Chondrocyte (in vitro differentiated cells): ENCODE data around the gene HLA-DMB. TPM values are rescaled to one million over a fixed set of nuclear protein-coding genes. Genes with fewer than 3 reads are reported as not detected.
A peak's percentile ranks its signal among the peaks of the same experiment; 100 is the strongest.

Source experiments
- DNase-seq: peaks from one replicate; pipeline ENCODE4 v3.0.0; 2021; ENCODE audit warnings: mixed read lengths, low spot score
- H3K27ac Mint-ChIP-seq: one replicate; pipeline ENCODE4 v1.8.0; 2021; ENCODE audit warnings: mild to moderate bottlenecking, moderate library complexity, mixed read lengths; ENCODE audit not compliant: unreplicated experiment
- H3K27me3 Mint-ChIP-seq: 2 replicates; pipeline ENCODE4 v1.8.0; 2021; ENCODE audit warnings: low read depth, mixed read lengths
- H3K36me3 Mint-ChIP-seq: 2 replicates; pipeline ENCODE4 v1.8.0; 2021; ENCODE audit warnings: low read depth, mixed read lengths
- H3K4me1 Mint-ChIP-seq: 2 replicates; pipeline ENCODE4 v1.8.0; 2021; ENCODE audit warnings: low read depth, mild to moderate bottlenecking, mixed read lengths
- H3K4me3 Mint-ChIP-seq: one replicate; pipeline ENCODE4 v1.8.0; 2021; ENCODE audit warnings: mild to moderate bottlenecking, moderate library complexity, mixed read lengths; ENCODE audit not compliant: unreplicated experiment
- H3K9me3 Mint-ChIP-seq: 2 replicates; pipeline ENCODE4 v1.8.0; 2021; ENCODE audit warnings: low read depth, mixed read lengths
- long read RNA-seq: library from polyadenylated mRNA; stranded (forward); transcript quantifications from one replicate; pipeline ENCODE4 v2.0.0, GENCODE V29; 2021
- total RNA-seq: library from RNA; stranded (reverse); gene quantifications from 3 replicates; pipeline ENCODE4 v1.2.1, GENCODE V29; 2021
- TF ChIP-seq, protein P1 (sequence below): fragments of 200-600 bp; sonication (generic); IDR thresholded peaks from 2 replicates; pipeline ENCODE4 v1.5.0; 2021; ENCODE audit warnings: antibody characterized with exemption, mild to moderate bottlenecking, moderate library complexity

The HLA-DMB gene
- not detected in 3 replicates for total RNA-seq
- long read RNA-seq, result 0 reads

GRCh38 chr6:32940656-32941213 is at the start of gene HLA-DMB:
Gene HLA-DMB, minus strand, starts transcription at chr6:32941028. Its CDS starts 221 bp downstream, at chr6:32940807.
- TF ChIP-seq, protein P1, sequence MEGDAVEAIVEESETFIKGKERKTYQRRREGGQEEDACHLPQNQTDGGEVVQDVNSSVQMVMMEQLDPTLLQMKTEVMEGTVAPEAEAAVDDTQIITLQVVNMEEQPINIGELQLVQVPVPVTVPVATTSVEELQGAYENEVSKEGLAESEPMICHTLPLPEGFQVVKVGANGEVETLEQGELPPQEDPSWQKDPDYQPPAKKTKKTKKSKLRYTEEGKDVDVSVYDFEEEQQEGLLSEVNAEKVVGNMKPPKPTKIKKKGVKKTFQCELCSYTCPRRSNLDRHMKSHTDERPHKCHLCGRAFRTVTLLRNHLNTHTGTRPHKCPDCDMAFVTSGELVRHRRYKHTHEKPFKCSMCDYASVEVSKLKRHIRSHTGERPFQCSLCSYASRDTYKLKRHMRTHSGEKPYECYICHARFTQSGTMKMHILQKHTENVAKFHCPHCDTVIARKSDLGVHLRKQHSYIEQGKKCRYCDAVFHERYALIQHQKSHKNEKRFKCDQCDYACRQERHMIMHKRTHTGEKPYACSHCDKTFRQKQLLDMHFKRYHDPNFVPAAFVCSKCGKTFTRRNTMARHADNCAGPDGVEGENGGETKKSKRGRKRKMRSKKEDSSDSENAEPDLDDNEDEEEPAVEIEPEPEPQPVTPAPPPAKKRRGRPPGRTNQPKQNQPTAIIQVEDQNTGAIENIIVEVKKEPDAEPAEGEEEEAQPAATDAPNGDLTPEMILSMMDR, result no peak
- H3K4me3 Mint-ChIP-seq, result peak within 1 kb of the TSS; percentile 59
- H3K27me3 Mint-ChIP-seq, result peaks cover 48% of the 10 kb centered on the region
- H3K36me3 Mint-ChIP-seq, result no peaks in the 10 kb centered on the region
- DNase-seq, result no peak
- no peaks in the 10 kb centered on the region for H3K9me3 Mint-ChIP-seq
- H3K4me1 Mint-ChIP-seq, result peaks cover 3% of the 10 kb centered on the region
- no peak within 1 kb of the TSS for H3K27ac Mint-ChIP-seq

- Mint-ChIP-seq H3K36me3 (peaks cover 2% of the 10 kb centered on the region), H3K4me1 (no peaks in the 10 kb centered on the region), H3K4me3 (no peak overlapping the region), H3K9me3 (peaks cover 3% of the 10 kb centered on the region), H3K27me3 (peaks cover 19% of the 10 kb centered on the region), H3K27ac (no peak overlapping the region)
- TF ChIP-seq, protein P1, result no peak
- DNase-seq, result no peak
Observed at GRCh38 chr6:32989368-32989767, 48.5 kb upstream of the HLA-DMB start.

GRCh38 chr6:32984622-32985389 is 44.0 kb upstream of the HLA-DMB start:
- Mint-ChIP-seq H3K27me3 (no peaks in the 10 kb centered on the region), H3K4me1 (peaks cover 12% of the 10 kb centered on the region), H3K4me3 (no peak overlapping the region), H3K9me3 (no peaks in the 10 kb centered on the region), H3K36me3 (peaks cover 21% of the 10 kb centered on the region), H3K27ac (peak overlapping the region; percentile 50)
- TF ChIP-seq, protein P1, result peak; percentile 95
- no peak for DNase-seq

DNA sequence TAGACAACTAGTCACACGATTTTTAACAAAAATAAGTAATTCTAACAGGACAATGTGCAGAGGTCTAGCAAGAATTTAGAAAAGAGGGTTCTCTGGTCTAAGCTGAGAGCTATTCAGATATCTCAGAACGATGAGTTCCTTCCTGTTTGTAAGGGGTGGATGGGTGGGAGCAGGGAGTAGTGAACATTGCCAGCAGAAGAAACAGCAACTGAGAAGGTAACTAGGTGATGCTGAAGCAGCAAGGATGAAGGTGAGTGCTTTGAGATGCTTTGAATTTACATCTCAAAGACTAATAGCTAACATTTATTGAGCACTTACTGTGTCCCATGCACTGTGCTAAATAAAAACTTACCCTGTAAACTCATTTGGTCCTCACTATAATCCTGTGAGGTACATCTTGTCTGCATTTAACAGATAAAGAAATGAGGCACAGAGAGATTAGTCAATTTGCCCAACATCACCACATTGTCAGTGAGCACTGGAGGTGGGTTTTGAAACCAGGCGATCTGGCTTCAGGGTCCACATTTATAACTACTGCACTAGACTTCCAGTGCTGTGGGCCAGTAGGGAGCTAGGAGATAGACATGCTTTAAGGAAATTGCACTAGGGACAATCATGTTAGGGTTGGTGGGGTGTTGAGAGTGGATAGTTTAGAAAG is 43.3 kb upstream of the HLA-DMB start:
- DNase-seq, result no peak
- peak overlapping the region; percentile 76 for H3K27ac Mint-ChIP-seq
- peaks cover 26% of the 10 kb centered on the region for H3K36me3 Mint-ChIP-seq
- peaks cover 13% of the 10 kb centered on the region for H3K4me1 Mint-ChIP-seq
- H3K9me3 Mint-ChIP-seq, result no peaks in the 10 kb centered on the region
- TF ChIP-seq, protein P1, result no peak
- no peak overlapping the region for H3K4me3 Mint-ChIP-seq
- H3K27me3 Mint-ChIP-seq, result no peaks in the 10 kb centered on the region

GRCh38 chr6:32983493-32983848 is 42.6 kb upstream of the HLA-DMB start:
- Mint-ChIP-seq H3K27me3 (no peaks in the 10 kb centered on the region), H3K4me3 (no peak overlapping the region), H3K4me1 (peaks cover 19% of the 10 kb centered on the region), H3K27ac (peak overlapping the region; percentile 76), H3K9me3 (no peaks in the 10 kb centered on the region), H3K36me3 (peaks cover 32% of the 10 kb centered on the region)
- TF ChIP-seq, protein P1, result no peak
- DNase-seq, result no peak
